Activated B cell treated with CpG ODN at 0.5 μM for 24 hours (primary cell): ENCODE data around the gene SMO. TPM values are rescaled to one million over a fixed set of nuclear protein-coding genes. Genes with fewer than 3 reads are reported as not detected.

Experiments used
- ATAC-seq: fragments of 200-7000 bp; cut with Tn5 transposase; one replicate; pipeline ENCODE4 v1.10.0; 2021; ENCODE audit warnings: low read depth, mild to moderate bottlenecking, moderate library complexity
- CTCF ChIA-PET: fragments of 350-600 bp; sonication (Branson Sonifier 250); formaldehyde crosslinking; loops from one replicate; lab custom pipeline; 2021; ENCODE audit warnings: antibody characterized with exemption; lab: Charles Lee
- POLR2A ChIA-PET: fragments of 350-600 bp; sonication (Branson Sonifier 250); formaldehyde crosslinking; loops from one replicate; lab custom pipeline; 2021; ENCODE audit warnings: antibody characterized with exemption; lab: Charles Lee
- DNase-seq: peaks from one replicate; pipeline ENCODE4 v3.0.0; 2022
- H3K27ac Mint-ChIP-seq: one replicate; pipeline ENCODE4 v1.8.0; 2020; ENCODE audit warnings: mixed read lengths
- H3K27me3 Mint-ChIP-seq: one replicate; pipeline ENCODE4 v1.8.0; 2021; ENCODE audit warnings: mixed read lengths
- H3K36me3 Mint-ChIP-seq: one replicate; pipeline ENCODE4 v1.8.0; 2021; ENCODE audit warnings: low read depth, mixed read lengths
- H3K4me1 Mint-ChIP-seq: one replicate; pipeline ENCODE4 v1.8.0; 2021; ENCODE audit warnings: mixed read lengths
- H3K4me3 Mint-ChIP-seq: one replicate; pipeline ENCODE4 v1.8.0; 2020; ENCODE audit warnings: mild to moderate bottlenecking, mixed read lengths
- H3K9me3 Mint-ChIP-seq: one replicate; pipeline ENCODE4 v1.8.0; 2020; ENCODE audit warnings: mixed read lengths
- intact Hi-C: fragments of 100-400 bp; cut with micrococcal nuclease; formaldehyde crosslinking; loops from one replicate; pipeline ENCODE4 v1.15.1; 2024
- total RNA-seq: library from RNA; stranded (reverse); gene quantifications from 2 replicates; pipeline ENCODE4 v1.2.3, GENCODE V29; 2022
- TF ChIP-seq, protein P1 (sequence below): fragments of 200-600 bp; IDR thresholded peaks from one replicate; pipeline ENCODE4 v1.8.0; 2022; ENCODE audit warnings: antibody characterized with exemption, mild to moderate bottlenecking

The SMO gene
- total RNA-seq, 1 donor from 2014 or later = 1.8 TPM

GRCh38 chr7:129231666-129232065 lies 43.2 kb downstream of the SMO start:
- no peak for DNase-seq
- ChIA-PET CTCF (interaction anchor here (1.7 kb wide), 1 partner anchor 14 kb away, joined by 4 read pairs; no protein-coding TSS in a partner anchor), POLR2A (interaction anchor here (0.5 to 0.6 kb wide), 2 partner anchors 151 to 561 kb away, joined by 3 to 5 read pairs; no protein-coding TSS in a partner anchor)
- H3K27ac Mint-ChIP-seq = no peak overlapping the region
- H3K27me3 Mint-ChIP-seq = no peaks in the 10 kb centered on the region
- H3K4me1 Mint-ChIP-seq = peaks cover under 1% of the 10 kb centered on the region
- no peaks in the 10 kb centered on the region for H3K9me3 Mint-ChIP-seq
- TF ChIP-seq, protein P1, sequence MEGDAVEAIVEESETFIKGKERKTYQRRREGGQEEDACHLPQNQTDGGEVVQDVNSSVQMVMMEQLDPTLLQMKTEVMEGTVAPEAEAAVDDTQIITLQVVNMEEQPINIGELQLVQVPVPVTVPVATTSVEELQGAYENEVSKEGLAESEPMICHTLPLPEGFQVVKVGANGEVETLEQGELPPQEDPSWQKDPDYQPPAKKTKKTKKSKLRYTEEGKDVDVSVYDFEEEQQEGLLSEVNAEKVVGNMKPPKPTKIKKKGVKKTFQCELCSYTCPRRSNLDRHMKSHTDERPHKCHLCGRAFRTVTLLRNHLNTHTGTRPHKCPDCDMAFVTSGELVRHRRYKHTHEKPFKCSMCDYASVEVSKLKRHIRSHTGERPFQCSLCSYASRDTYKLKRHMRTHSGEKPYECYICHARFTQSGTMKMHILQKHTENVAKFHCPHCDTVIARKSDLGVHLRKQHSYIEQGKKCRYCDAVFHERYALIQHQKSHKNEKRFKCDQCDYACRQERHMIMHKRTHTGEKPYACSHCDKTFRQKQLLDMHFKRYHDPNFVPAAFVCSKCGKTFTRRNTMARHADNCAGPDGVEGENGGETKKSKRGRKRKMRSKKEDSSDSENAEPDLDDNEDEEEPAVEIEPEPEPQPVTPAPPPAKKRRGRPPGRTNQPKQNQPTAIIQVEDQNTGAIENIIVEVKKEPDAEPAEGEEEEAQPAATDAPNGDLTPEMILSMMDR = no peak
- no peak overlapping the region for H3K4me3 Mint-ChIP-seq
- ATAC-seq = no peak
- intact Hi-C loops = no loop called here
- peaks cover 11% of the 10 kb centered on the region for H3K36me3 Mint-ChIP-seq

DNA sequence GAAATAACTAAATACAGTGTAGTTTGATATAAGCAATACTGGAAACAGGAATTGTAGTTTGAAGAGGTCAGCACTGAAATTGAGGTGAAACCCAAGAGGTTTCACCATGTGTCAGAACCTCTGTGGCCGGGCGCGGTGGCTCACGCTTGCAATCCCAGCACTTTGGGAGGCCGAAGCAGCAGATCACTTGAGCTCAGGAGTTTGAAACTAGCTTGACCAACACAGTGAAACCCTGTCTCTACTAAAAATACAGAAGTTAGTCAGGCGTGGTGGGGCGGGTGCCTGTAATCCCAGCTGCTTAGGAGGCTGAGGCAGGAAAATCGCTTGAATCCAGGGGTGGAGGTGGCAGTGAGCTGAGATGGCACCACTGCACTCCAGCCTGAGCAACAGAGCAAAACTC lies 50.1 kb downstream of the SMO start:
- no peaks in the 10 kb centered on the region for H3K27me3 Mint-ChIP-seq
- no peaks in the 10 kb centered on the region for H3K4me1 Mint-ChIP-seq
- intact Hi-C loops = no loop called here
- peaks cover 13% of the 10 kb centered on the region for H3K36me3 Mint-ChIP-seq
- H3K9me3 Mint-ChIP-seq = no peaks in the 10 kb centered on the region
- H3K27ac Mint-ChIP-seq = no peak overlapping the region
- H3K4me3 Mint-ChIP-seq = no peak overlapping the region
- TF ChIP-seq, protein P1 = no peak
- POLR2A ChIA-PET = no interaction called here
- DNase-seq = no peak
- no peak for ATAC-seq
- CTCF ChIA-PET = interaction anchor here (0.8 to 1.9 kb wide), 4 partner anchors 13 to 32 kb away, joined by 3 to 11 read pairs (median 4); no protein-coding TSS in a partner anchor

- intact Hi-C loops = no loop called here
- CTCF ChIA-PET = interaction anchor here (1.0 kb wide), 1 partner anchor 22 kb away, joined by 3 read pairs; no protein-coding TSS in a partner anchor
- Mint-ChIP-seq H3K27me3 (no peaks in the 10 kb centered on the region), H3K4me1 (no peaks in the 10 kb centered on the region), H3K4me3 (no peak overlapping the region), H3K36me3 (peaks cover 14% of the 10 kb centered on the region), H3K27ac (no peak overlapping the region), H3K9me3 (peaks cover 5% of the 10 kb centered on the region)
- POLR2A ChIA-PET = no interaction called here
- ATAC-seq = no peak
- DNase-seq = no peak
- TF ChIP-seq, protein P1 = no peak
These were observed 51.8 kb downstream of the SMO start for GRCh38 chr7:129240119-129240820.

DNA sequence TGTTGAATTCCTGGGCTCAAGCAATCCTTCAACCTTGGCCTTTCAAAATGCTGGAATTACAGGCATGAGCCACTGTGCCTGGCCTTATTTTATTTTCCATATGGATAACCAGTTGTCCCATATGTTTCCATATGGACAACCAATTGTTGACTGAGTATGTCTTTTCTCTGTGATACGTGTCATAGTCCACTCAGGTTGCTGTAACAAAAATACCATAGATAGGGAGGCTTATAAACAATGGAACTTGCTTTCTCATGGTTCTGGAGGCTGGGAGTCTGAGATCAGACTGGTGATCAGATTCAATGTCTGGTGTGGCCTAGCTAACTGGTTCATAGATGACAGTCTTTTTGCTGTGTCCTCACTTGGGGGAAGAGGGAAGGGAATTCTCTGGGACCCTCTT lies 55.8 kb downstream of the SMO start:
- intact Hi-C loops = loop anchor here (2.0 kb wide), 1 partner anchor 19 kb away; the partner anchor contains the start of gene AHCYL2
- ChIA-PET POLR2A (no interaction called here), CTCF (no interaction called here)
- peaks cover 5% of the 10 kb centered on the region for H3K9me3 Mint-ChIP-seq
- H3K27me3 Mint-ChIP-seq = no peaks in the 10 kb centered on the region
- H3K4me1 Mint-ChIP-seq = peaks cover 3% of the 10 kb centered on the region
- peaks cover 20% of the 10 kb centered on the region for H3K36me3 Mint-ChIP-seq
- H3K27ac Mint-ChIP-seq = no peak overlapping the region
- TF ChIP-seq, protein P1 = no peak
- ATAC-seq (no peak), DNase-seq (no peak)
- no peak overlapping the region for H3K4me3 Mint-ChIP-seq

GRCh38 chr7:129245533-129245932 lies 57.1 kb downstream of the SMO start:
- POLR2A ChIA-PET = no interaction called here
- Mint-ChIP-seq H3K27ac (no peak overlapping the region), H3K4me1 (peaks cover 5% of the 10 kb centered on the region), H3K4me3 (no peak overlapping the region), H3K36me3 (peaks cover 18% of the 10 kb centered on the region), H3K27me3 (no peaks in the 10 kb centered on the region), H3K9me3 (peaks cover 5% of the 10 kb centered on the region)
- DNase-seq = no peak
- no peak for ATAC-seq
- TF ChIP-seq, protein P1 = no peak
- CTCF ChIA-PET = no interaction called here
- intact Hi-C loops = loop anchor here (2.0 kb wide), 1 partner anchor 21 kb away; the partner anchor contains the start of gene AHCYL2
